ENCODE data around the gene SNX20. TPM values are rescaled to one million over a fixed set of nuclear protein-coding genes. Genes with fewer than 3 reads are reported as not detected.

SNX20 gene
- total RNA-seq (2014; rRNA removed; shearing (Covaris generic)) (not detected in 2 replicates), polyA plus RNA-seq (2016; fragmentation: Nextera tagmentation; extraction: Ambion mirVana) (not detected in 2 replicates)
- long read RNA-seq, result 0 reads

- Histone ChIP-seq H3K4me1 (ENCODE audit: insufficient read depth) (no peaks in the 10 kb centered on the region), H3K79me2 (replicated peaks; ENCODE audit: insufficient read depth) (no peaks in the 10 kb centered on the region), H3K4me2 (no peak within 1 kb of the TSS), H3K27me3 (ENCODE audit: insufficient read depth) (no peaks in the 10 kb centered on the region), H3F3A (replicated peaks; ENCODE audit: low read depth) (no peaks in the 10 kb centered on the region), H3K27ac (ENCODE audit: low read depth) (no peak within 1 kb of the TSS), H3K9me2 (ENCODE audit: insufficient read depth) (no peaks in the 10 kb centered on the region), H3K36me3 (ENCODE audit: insufficient read depth) (no peaks in the 10 kb centered on the region), H2AFZ (no peak within 1 kb of the TSS), H4K20me1 (replicated peaks; ENCODE audit: insufficient read depth) (no peaks in the 10 kb centered on the region), H3K4me3 (no peak within 1 kb of the TSS)
- Mint-ChIP-seq H3K27me3 (ENCODE audit: insufficient read depth, low read depth, poor library complexity) (peaks cover 3% of the 10 kb centered on the region), H3K36me3 (ENCODE audit: low read depth) (no peaks in the 10 kb centered on the region), H3K9me3 (no peaks in the 10 kb centered on the region), H3K4me3 (no peak within 1 kb of the TSS), H3K4me1 (no peaks in the 10 kb centered on the region; the same call in 2 of the 3 replicates), H3K27ac (no peak within 1 kb of the TSS)
- DNase-seq (ENCODE audit: low spot score) (no peak), ATAC-seq (no peak)
- TF ChIP-seq EZH2phosphoT487 (IDR thresholded peaks at IDR 0.05; ENCODE audit: unreplicated experiment), result no peak
These were observed at the start of gene SNX20 for GRCh38 chr16:50681021-50681885. Gene SNX20 (minus strand): TSS chr16:50681312. CDS start chr16:50677526, 3,786 bp downstream.

GRCh38 chr16:50724306-50724705, 43.2 kb upstream of the SNX20 start:
- H4K20me1 ChIP-seq (replicated peaks; ENCODE audit: insufficient read depth), result no peaks in the 10 kb centered on the region
- no peaks in the 10 kb centered on the region for H3K36me3 ChIP-seq (ENCODE audit: insufficient read depth)
- Mint-ChIP-seq H3K36me3 (ENCODE audit: low read depth) (no peaks in the 10 kb centered on the region), H3K27ac (no peak overlapping the region), H3K4me1 (peaks cover 8% of the 10 kb centered on the region), H3K4me3 (no peak overlapping the region), H3K9me3 (peaks cover 5% of the 10 kb centered on the region; the same call in 2 of the 3 replicates), H3K27me3 (ENCODE audit: insufficient read depth, low read depth, poor library complexity) (peaks cover 7% of the 10 kb centered on the region)
- no peaks in the 10 kb centered on the region for H3K27me3 ChIP-seq (ENCODE audit: insufficient read depth)
- no peaks in the 10 kb centered on the region for H3F3A ChIP-seq (replicated peaks; ENCODE audit: low read depth)
- no peaks in the 10 kb centered on the region; the same call in 1 of the 2 replicates for H3K4me1 ChIP-seq (ENCODE audit: insufficient read depth)
- no peak overlapping the region for H3K4me2 ChIP-seq
- no peaks in the 10 kb centered on the region for H3K9me2 ChIP-seq (ENCODE audit: insufficient read depth)
- H3K79me2 ChIP-seq (replicated peaks; ENCODE audit: insufficient read depth), result no peaks in the 10 kb centered on the region
- ATAC-seq (no peak), DNase-seq (ENCODE audit: low spot score) (no peak)
- H3K4me3 ChIP-seq, result no peak overlapping the region
- H3K27ac ChIP-seq (ENCODE audit: low read depth), result no peak overlapping the region
- H2AFZ ChIP-seq, result no peak overlapping the region
- TF ChIP-seq STAT1 (IDR thresholded peaks at IDR 0.05; ENCODE audit: unreplicated experiment) (no peak), POLR2AphosphoS5 (IDR thresholded peaks at IDR 0.05; ENCODE audit: low read depth) (no peak), ZNF114 (CRISPR knock-in tag; IDR thresholded peaks at IDR 0.05) (no peak), ZNF462 (CRISPR knock-in tag; IDR thresholded peaks at IDR 0.05) (no peak), CREB1 (CRISPR knock-in tag; IDR thresholded peaks at IDR 0.05; ENCODE audit: low read depth) (no peak), ZNF331 (CRISPR knock-in tag; IDR thresholded peaks at IDR 0.05; ENCODE audit: low read depth) (no peak), REST (IDR thresholded peaks at IDR 0.05; ENCODE audit: unreplicated experiment) (no peak), CTCF (conservative IDR thresholded peaks at IDR 0.05; ENCODE audit: low read depth in 2 of 2) (no peak)

All from GM23338 (cell line).